HepG2 (cell line): ENCODE measurements around the gene C1QL4. TPM values are rescaled to one million over a fixed set of nuclear protein-coding genes. Genes with fewer than 3 reads are reported as not detected.

Experiments
- BHLHE40 ChIP-seq: IDR thresholded peaks from 2 replicates; pipeline ENCODE4 v1.6.1; 2011; ENCODE audit warnings: low read length, improper control_type of control experiment
- ELF4 ChIP-seq: sonication (generic); formaldehyde crosslinking; IDR thresholded peaks from 2 replicates; pipeline ENCODE4 v1.5.0; 2020; ENCODE audit warnings: missing genetic modification reagents, mild to moderate bottlenecking, moderate library complexity, borderline replicate concordance
- FOXK2 ChIP-seq: fragments of 450-650 bp; IDR thresholded peaks from 2 replicates; pipeline ENCODE4 v1.6.1; 2016
- GATAD2A ChIP-seq: IDR thresholded peaks from 2 replicates; pipeline ENCODE4 v1.6.1; 2016
- HNRNPK ChIP-seq: fragments of 200-400 bp; formaldehyde crosslinking; IDR thresholded peaks from 2 replicates; pipeline ENCODE4 v1.6.1; 2018; ENCODE audit warnings: low read length, low read depth, moderate library complexity, mild to moderate bottlenecking; ENCODE audit not compliant: poor library complexity, severe bottlenecking
- RAD21 ChIP-seq: fragments of 450-650 bp; formaldehyde crosslinking; IDR thresholded peaks from 2 replicates; pipeline ENCODE4 v1.5.0; 2020; ENCODE audit warnings: mild to moderate bottlenecking
- RFX3 ChIP-seq: IDR thresholded peaks from 2 replicates; pipeline ENCODE4 v1.6.1; 2016; ENCODE audit warnings: missing biosample characterization, missing genetic modification reagents
- SETDB1 ChIP-seq: sonication (generic); formaldehyde crosslinking; IDR thresholded peaks from 2 replicates; pipeline ENCODE4 v1.5.1; 2020; ENCODE audit warnings: missing genetic modification reagents, mild to moderate bottlenecking, borderline replicate concordance
- SIN3A ChIP-seq: IDR thresholded peaks from 2 replicates; pipeline ENCODE4 v1.6.1; 2011; ENCODE audit warnings: low read depth, mild to moderate bottlenecking, control low read depth, low read length, borderline replicate concordance
- SPEN ChIP-seq: sonication (generic); formaldehyde crosslinking; IDR thresholded peaks from 2 replicates; pipeline ENCODE4 v1.5.1; 2020; ENCODE audit warnings: low read depth, mild to moderate bottlenecking, missing genetic modification reagents
- TAF1 ChIP-seq: sonication (generic); formaldehyde crosslinking; IDR thresholded peaks from 2 replicates; pipeline ENCODE4 v1.4.0; 2020; ENCODE audit warnings: missing genetic modification reagents
- TBL1XR1 ChIP-seq: fragments of 150-350 bp; IDR thresholded peaks from 2 replicates; pipeline ENCODE4 v1.6.1; 2014; ENCODE audit warnings: borderline replicate concordance, low read length; ENCODE audit not compliant: partially characterized antibody
- YY1 ChIP-seq: IDR thresholded peaks from 2 replicates; pipeline ENCODE4 v1.6.1; 2011; ENCODE audit warnings: low read length, low read depth, moderate library complexity, mild to moderate bottlenecking; ENCODE audit not compliant: insufficient read depth, insufficient replicate concordance
- ZBTB1 ChIP-seq: sonication (generic); formaldehyde crosslinking; IDR thresholded peaks from 2 replicates; pipeline ENCODE4 v1.4.0; 2020; ENCODE audit warnings: missing genetic modification reagents, borderline replicate concordance
- ZC3H4 ChIP-seq: sonication (generic); formaldehyde crosslinking; IDR thresholded peaks from 2 replicates; pipeline ENCODE4 v1.4.0; 2020; ENCODE audit warnings: missing genetic modification reagents, borderline replicate concordance
- ZNF17 ChIP-seq: sonication (generic); formaldehyde crosslinking; IDR thresholded peaks from 2 replicates; pipeline ENCODE4 v1.5.0; 2020; ENCODE audit warnings: mild to moderate bottlenecking, missing genetic modification reagents
- ZNF205 ChIP-seq: IDR thresholded peaks from 2 replicates; pipeline ENCODE4 v1.6.1; 2018; ENCODE audit warnings: missing biosample characterization, missing genetic modification reagents
- ZNF264 ChIP-seq: sonication (generic); formaldehyde crosslinking; IDR thresholded peaks from 2 replicates; pipeline ENCODE4 v1.4.0; 2020; ENCODE audit warnings: missing genetic modification reagents
- ZNF557 ChIP-seq: sonication (generic); formaldehyde crosslinking; IDR thresholded peaks from 2 replicates; pipeline ENCODE4 v1.4.0; 2020; ENCODE audit warnings: missing genetic modification reagents
- ZNF670 ChIP-seq: sonication (generic); formaldehyde crosslinking; IDR thresholded peaks from 2 replicates; pipeline ENCODE4 v1.8.0; 2022; ENCODE audit warnings: mild to moderate bottlenecking, missing genetic modification reagents, borderline replicate concordance
- ZNF891 ChIP-seq: sonication (generic); formaldehyde crosslinking; IDR thresholded peaks from 2 replicates; pipeline ENCODE4 v1.5.0; 2020; ENCODE audit warnings: mild to moderate bottlenecking, missing genetic modification reagents
- polyA plus RNA-seq, 8 experiments: library from polyadenylated mRNA; depleted of rRNA in 3 of 8; stranded (reverse) in 7 of 8; unstranded in 1 of 8; fragments of >200 nt; fragmentation: Illumina TruSeq in 4 of 8; extraction: Trizol in 4 of 8; gene quantifications; 2 replicates each; pipeline versions ENCODE4 v1.2.1 to v1.2.3, GENCODE V29; 2011 to 2016; ENCODE audit warnings: low read depth in 4 of 8, missing spikeins in 1 of 8, mixed read lengths in 1 of 8; ENCODE audit not compliant: insufficient read depth in 1 of 8
- total RNA-seq, 5 experiments: library from RNA; depleted of rRNA; stranded (reverse); fragments of >200 nt; fragmentation: Illumina TruSeq; extraction: Trizol; gene quantifications; 2 replicates each; pipeline ENCODE4 v1.2.3, GENCODE V29; 2016; ENCODE audit warnings: low read depth in 1 of 5
- TF ChIP-seq, protein P1 (sequence below): sonication (generic); formaldehyde crosslinking; IDR thresholded peaks from 2 replicates; pipeline ENCODE4 v1.4.0; 2020; ENCODE audit warnings: mild to moderate bottlenecking, missing genetic modification reagents
- TF ChIP-seq, protein P2 (sequence below): sonication (generic); formaldehyde crosslinking; conservative IDR thresholded peaks from 2 replicates; pipeline ENCODE4 v1.4.0; 2020; ENCODE audit warnings: missing genetic modification reagents
- TF ChIP-seq, protein P3 (sequence below): sonication (generic); formaldehyde crosslinking; IDR thresholded peaks from 2 replicates; pipeline ENCODE4 v1.4.0; 2020; ENCODE audit warnings: missing genetic modification reagents, borderline replicate concordance
- TF ChIP-seq, protein P4 (sequence below): IDR thresholded peaks from 2 replicates; pipeline ENCODE4 v1.6.1; 2016; ENCODE audit warnings: control low read depth

C1QL4 gene
- total and polyA plus RNA-seq, 2 of the 13 experiments (the other 11 are each of a cell fraction or from before 2014, with no cell fraction given): 0.03 TPM; not detected in 1

DNA sequence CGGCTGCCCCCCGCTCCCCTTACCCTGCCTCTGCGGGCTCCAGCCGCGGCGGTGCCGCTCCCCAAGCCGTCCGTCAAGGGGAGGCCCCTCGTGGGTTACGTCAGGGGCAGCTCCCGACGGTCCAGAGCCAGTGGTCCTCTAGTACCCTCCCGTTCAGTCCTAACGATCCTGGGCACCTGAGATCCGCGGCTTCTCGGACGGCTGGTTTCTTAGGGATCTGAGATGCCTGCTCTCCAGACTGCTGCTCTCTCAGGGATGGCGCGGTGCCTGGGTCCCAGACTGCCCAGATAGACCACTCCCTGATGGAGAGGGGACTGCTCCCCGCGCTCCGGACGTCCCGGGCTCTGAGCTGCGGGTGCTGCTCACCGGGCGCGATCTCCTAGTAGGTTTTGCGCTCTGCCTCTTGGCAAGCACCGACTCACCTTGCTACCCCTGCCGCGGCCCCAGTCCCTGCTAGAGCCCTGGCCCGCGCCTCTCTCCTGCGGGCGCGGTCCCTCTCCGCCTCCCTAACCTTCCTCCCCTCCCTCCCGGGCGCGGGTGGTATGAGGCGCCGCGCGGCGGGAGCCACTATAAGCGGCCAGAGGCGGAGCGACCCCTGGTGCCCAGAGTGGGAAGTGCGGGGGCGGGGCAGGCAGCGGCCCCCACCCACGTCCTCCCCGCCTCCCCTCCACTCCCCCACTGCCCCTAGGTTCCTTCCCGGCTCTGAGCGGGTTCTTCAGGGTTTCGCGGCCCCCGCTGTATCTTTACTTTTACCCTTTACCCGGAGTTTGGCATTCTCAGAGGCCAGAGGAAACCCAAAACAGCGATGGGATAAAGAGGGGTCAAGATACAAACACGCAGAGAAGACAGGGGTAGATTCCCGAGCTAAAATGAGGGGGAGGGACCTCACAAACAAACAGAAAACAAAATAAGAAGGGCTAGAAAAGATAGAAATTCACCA is at the start of gene C1QL4 (continued):
- TF ChIP-seq ZBTB1 (CRISPR knock-in tag) (no peak), ZNF264 (CRISPR knock-in tag) (no peak), GATAD2A (CRISPR knock-in tag) (peak; percentile 27; the same call in 1 of the 2 replicates), TAF1 (no peak; the same call in 1 of the 2 replicates), ELF4 (CRISPR knock-in tag) (no peak), FOXK2 (no peak), ZNF205 (CRISPR knock-in tag) (no peak), TBL1XR1 (no peak), RFX3 (no peak), SPEN (no peak), RAD21 (CRISPR knock-in tag) (peak; percentile 50; the same call in 1 of the 2 replicates), SIN3A (no peak), ZNF557 (CRISPR knock-in tag) (no peak), ZNF891 (CRISPR knock-in tag) (no peak), ZNF670 (CRISPR knock-in tag) (no peak), BHLHE40 (no peak), SETDB1 (CRISPR knock-in tag) (no peak), ZC3H4 (CRISPR knock-in tag) (no peak), HNRNPK (peak; percentile 99), YY1 (peak; percentile 45), ZNF17 (CRISPR knock-in tag) (no peak)
- TF ChIP-seq, protein P1, sequence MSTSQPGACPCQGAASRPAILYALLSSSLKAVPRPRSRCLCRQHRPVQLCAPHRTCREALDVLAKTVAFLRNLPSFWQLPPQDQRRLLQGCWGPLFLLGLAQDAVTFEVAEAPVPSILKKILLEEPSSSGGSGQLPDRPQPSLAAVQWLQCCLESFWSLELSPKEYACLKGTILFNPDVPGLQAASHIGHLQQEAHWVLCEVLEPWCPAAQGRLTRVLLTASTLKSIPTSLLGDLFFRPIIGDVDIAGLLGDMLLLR (CRISPR knock-in tag): no peak
- TF ChIP-seq, protein P2, sequence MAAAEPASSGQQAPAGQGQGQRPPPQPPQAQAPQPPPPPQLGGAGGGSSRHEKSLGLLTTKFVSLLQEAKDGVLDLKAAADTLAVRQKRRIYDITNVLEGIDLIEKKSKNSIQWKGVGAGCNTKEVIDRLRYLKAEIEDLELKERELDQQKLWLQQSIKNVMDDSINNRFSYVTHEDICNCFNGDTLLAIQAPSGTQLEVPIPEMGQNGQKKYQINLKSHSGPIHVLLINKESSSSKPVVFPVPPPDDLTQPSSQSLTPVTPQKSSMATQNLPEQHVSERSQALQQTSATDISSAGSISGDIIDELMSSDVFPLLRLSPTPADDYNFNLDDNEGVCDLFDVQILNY (CRISPR knock-in tag): no peak
- TF ChIP-seq, protein P3, sequence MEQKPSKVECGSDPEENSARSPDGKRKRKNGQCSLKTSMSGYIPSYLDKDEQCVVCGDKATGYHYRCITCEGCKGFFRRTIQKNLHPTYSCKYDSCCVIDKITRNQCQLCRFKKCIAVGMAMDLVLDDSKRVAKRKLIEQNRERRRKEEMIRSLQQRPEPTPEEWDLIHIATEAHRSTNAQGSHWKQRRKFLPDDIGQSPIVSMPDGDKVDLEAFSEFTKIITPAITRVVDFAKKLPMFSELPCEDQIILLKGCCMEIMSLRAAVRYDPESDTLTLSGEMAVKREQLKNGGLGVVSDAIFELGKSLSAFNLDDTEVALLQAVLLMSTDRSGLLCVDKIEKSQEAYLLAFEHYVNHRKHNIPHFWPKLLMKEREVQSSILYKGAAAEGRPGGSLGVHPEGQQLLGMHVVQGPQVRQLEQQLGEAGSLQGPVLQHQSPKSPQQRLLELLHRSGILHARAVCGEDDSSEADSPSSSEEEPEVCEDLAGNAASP: no peak
- TF ChIP-seq, protein P4, sequence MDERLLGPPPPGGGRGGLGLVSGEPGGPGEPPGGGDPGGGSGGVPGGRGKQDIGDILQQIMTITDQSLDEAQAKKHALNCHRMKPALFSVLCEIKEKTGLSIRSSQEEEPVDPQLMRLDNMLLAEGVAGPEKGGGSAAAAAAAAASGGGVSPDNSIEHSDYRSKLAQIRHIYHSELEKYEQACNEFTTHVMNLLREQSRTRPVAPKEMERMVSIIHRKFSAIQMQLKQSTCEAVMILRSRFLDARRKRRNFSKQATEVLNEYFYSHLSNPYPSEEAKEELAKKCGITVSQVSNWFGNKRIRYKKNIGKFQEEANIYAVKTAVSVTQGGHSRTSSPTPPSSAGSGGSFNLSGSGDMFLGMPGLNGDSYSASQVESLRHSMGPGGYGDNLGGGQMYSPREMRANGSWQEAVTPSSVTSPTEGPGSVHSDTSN (CRISPR knock-in tag): no peak
